ENCODE results near the gene MYO1E. TPM values are rescaled to one million over a fixed set of nuclear protein-coding genes. Genes with fewer than 3 reads are reported as not detected.

The MYO1E gene
- total and polyA plus RNA-seq, 4 donors = 20.9 to 84.2 (median 52.4) TPM

- TF ChIP-seq CTCF (IDR thresholded peaks at IDR 0.05; ENCODE audit: control extremely low read depth, extremely low read depth) = no peak
- Histone ChIP-seq H3K27me3 (ENCODE audit: control insufficient read depth in 3 of 3, insufficient read depth in 3 of 3, low read length in 2 of 3) (no peaks in the 10 kb centered on the region), H3K4me1 (ENCODE audit: control insufficient read depth in 5 of 5, insufficient read depth in 5 of 5, low read length in 5 of 5) (peaks cover 0 to 3% (median 0%) of the 10 kb centered on the region in 5 donors), H3K36me3 (ENCODE audit: control insufficient read depth in 4 of 4, insufficient read depth in 4 of 4, low read length in 4 of 4) (peaks cover 0 to 7% (median under 1%) of the 10 kb centered on the region in 4 donors), H3K9me3 (ENCODE audit: control insufficient read depth in 4 of 4, insufficient read depth in 3 of 4, low read length in 3 of 4) (no peaks in the 10 kb centered on the region), H3K4me3 (no peak overlapping the region), H3K27ac (ENCODE audit: low read depth in 1 of 2, low read length in 1 of 2) (no peak overlapping the region), H3K9ac (ENCODE audit: insufficient read depth in 1 of 2, low read length in 2 of 2) (no peak overlapping the region)
- DNase-seq (no peak), ATAC-seq (ENCODE audit: insufficient read depth, low FRiP score) (no peak)
- WGBS, 2 donors = 82 to 90% methylated on average over 3 of the region's 3 CpGs
These were observed 104.4 kb downstream of the MYO1E start for GRCh38 chr15:59268168-59268851.

- TF ChIP-seq CTCF (IDR thresholded peaks at IDR 0.05; ENCODE audit: control extremely low read depth, extremely low read depth) = no peak
- Histone ChIP-seq H3K4me1 (ENCODE audit: control insufficient read depth in 5 of 5, insufficient read depth in 5 of 5, low read length in 5 of 5) (no peaks in the 10 kb centered on the region), H3K27me3 (ENCODE audit: control insufficient read depth in 3 of 3, insufficient read depth in 3 of 3, low read length in 2 of 3) (no peaks in the 10 kb centered on the region), H3K9ac (ENCODE audit: insufficient read depth in 1 of 2, low read length in 2 of 2) (no peak overlapping the region), H3K4me3 (no peak overlapping the region), H3K36me3 (ENCODE audit: control insufficient read depth in 4 of 4, insufficient read depth in 4 of 4, low read length in 4 of 4) (peaks cover 0 to 3% (median 2%) of the 10 kb centered on the region in 4 donors), H3K27ac (ENCODE audit: low read depth in 1 of 2, low read length in 1 of 2) (no peak overlapping the region), H3K9me3 (ENCODE audit: control insufficient read depth in 4 of 4, insufficient read depth in 3 of 4, low read length in 3 of 4) (no peaks in the 10 kb centered on the region)
- ATAC-seq (ENCODE audit: insufficient read depth, low FRiP score) (no peak), DNase-seq (no peak)
- 93 to 94% methylated on average over 5 of the region's 5 CpGs for WGBS, 2 donors
These were observed 106.6 kb downstream of the MYO1E start for GRCh38 chr15:59266028-59266427.

- H3K27ac ChIP-seq (ENCODE audit: low read depth in 1 of 2, low read length in 1 of 2) = no peak overlapping the region
- no peak overlapping the region for H3K4me3 ChIP-seq
- no peaks in the 10 kb centered on the region for H3K4me1 ChIP-seq (ENCODE audit: control insufficient read depth in 5 of 5, insufficient read depth in 5 of 5, low read length in 5 of 5)
- H3K9ac ChIP-seq (ENCODE audit: insufficient read depth in 1 of 2, low read length in 2 of 2) = no peak overlapping the region
- no peak for DNase-seq
- ATAC-seq (ENCODE audit: insufficient read depth, low FRiP score) = no peak
- no peaks in the 10 kb centered on the region for H3K27me3 ChIP-seq (ENCODE audit: control insufficient read depth in 3 of 3, insufficient read depth in 3 of 3, low read length in 2 of 3)
- peaks cover 0 to 8% (median under 1%) of the 10 kb centered on the region in 4 donors for H3K36me3 ChIP-seq (ENCODE audit: control insufficient read depth in 4 of 4, insufficient read depth in 4 of 4, low read length in 4 of 4)
- H3K9me3 ChIP-seq (ENCODE audit: control insufficient read depth in 4 of 4, insufficient read depth in 3 of 4, low read length in 3 of 4) = no peaks in the 10 kb centered on the region
- 97 to 98% methylated on average over 7 of the region's 7 CpGs for WGBS, 2 donors
- TF ChIP-seq CTCF (IDR thresholded peaks at IDR 0.05; ENCODE audit: control extremely low read depth, extremely low read depth) = no peak
These were observed 110.4 kb downstream of the MYO1E start for GRCh38 chr15:59262316-59262715.

- no peaks in the 10 kb centered on the region for H3K27me3 ChIP-seq (ENCODE audit: control insufficient read depth in 3 of 3, insufficient read depth in 3 of 3, low read length in 2 of 3)
- WGBS, 2 donors = 95 to 96% methylated on average over 6 of the region's 6 CpGs
- TF ChIP-seq CTCF (IDR thresholded peaks at IDR 0.05; ENCODE audit: control extremely low read depth, extremely low read depth) = no peak
- H3K27ac ChIP-seq (ENCODE audit: low read depth in 1 of 2, low read length in 1 of 2) = no peak overlapping the region
- H3K9ac ChIP-seq (ENCODE audit: insufficient read depth in 1 of 2, low read length in 2 of 2) = no peak overlapping the region
- no peak for DNase-seq
- ATAC-seq (ENCODE audit: insufficient read depth, low FRiP score) = no peak
- no peak overlapping the region for H3K4me3 ChIP-seq
- no peaks in the 10 kb centered on the region for H3K4me1 ChIP-seq (ENCODE audit: control insufficient read depth in 5 of 5, insufficient read depth in 5 of 5, low read length in 5 of 5)
- peaks cover 0 to 6% (median under 1%) of the 10 kb centered on the region in 4 donors for H3K36me3 ChIP-seq (ENCODE audit: control insufficient read depth in 4 of 4, insufficient read depth in 4 of 4, low read length in 4 of 4)
- H3K9me3 ChIP-seq (ENCODE audit: control insufficient read depth in 4 of 4, insufficient read depth in 3 of 4, low read length in 3 of 4) = no peaks in the 10 kb centered on the region
These were observed 112.6 kb downstream of the MYO1E start for GRCh38 chr15:59260090-59260489.

Measured in lung (tissue), 12 donors.